Measurements from ENCODE around the gene DNAJC13. TPM values are rescaled to one million over a fixed set of nuclear protein-coding genes. Genes with fewer than 3 reads are reported as not detected.
"Not testable (repeated sequence)": the region's sequence is repeated elsewhere in the genome, so short reads cannot be mapped to it uniquely, and the experiment has no call there.

The DNAJC13 gene
- total and polyA plus RNA-seq, 2 donors (not counting 3 experiments of a cell fraction or from before 2014, with no cell fraction given) = 14.3 to 71.7 TPM

DNA sequence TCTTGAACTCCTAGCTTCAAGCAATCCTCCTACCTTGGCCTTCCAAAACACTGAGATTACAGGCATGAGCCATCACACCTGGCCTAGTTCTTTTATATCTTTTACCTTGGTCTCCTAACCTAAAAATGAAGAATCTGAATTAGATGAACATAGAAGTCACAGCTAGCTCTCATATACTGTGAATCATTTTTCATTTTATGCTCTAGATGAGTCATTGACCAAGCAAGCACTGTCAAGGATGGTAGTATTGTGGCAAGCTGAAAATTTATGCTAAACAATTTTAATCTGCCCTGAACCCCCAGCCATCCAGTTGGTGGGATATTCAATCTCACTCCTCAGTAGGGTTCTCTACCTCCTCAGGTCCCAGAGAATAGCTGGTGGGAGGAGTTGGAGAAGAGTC is 48.3 kb upstream of the DNAJC13 start:
- Histone ChIP-seq H3K9ac (replicated peaks; ENCODE audit: extremely low read depth, insufficient read depth, low read length) (no peak overlapping the region), H3K4me1 (ENCODE audit: control insufficient read depth, extremely low read depth, insufficient read depth, low read length) (no peaks in the 10 kb centered on the region), H3K9me3 (replicated peaks; ENCODE audit: control insufficient read depth, insufficient read depth, low read length) (no peaks in the 10 kb centered on the region), H3K9me1 (replicated peaks; ENCODE audit: control insufficient read depth, extremely low read depth, insufficient read depth, low read length) (no peaks in the 10 kb centered on the region), H3K4me2 (ENCODE audit: insufficient read depth, low read length) (no peak overlapping the region), H4K20me1 (replicated peaks; ENCODE audit: control insufficient read depth, extremely low read depth, insufficient read depth, low read length) (no peaks in the 10 kb centered on the region), H3K4me3 (replicated peaks in 1 of 3; ENCODE audit: insufficient read depth in 1 of 3, low read depth in 1 of 3, low read length in 3 of 3) (no peak overlapping the region), H3K27ac (ENCODE audit: insufficient read depth, low read depth, low read length) (no peak overlapping the region), H2AFZ (ENCODE audit: low read depth, low read length) (no peak overlapping the region), H3K36me3 (ENCODE audit: control insufficient read depth in 2 of 2, extremely low read depth in 1 of 2, insufficient read depth in 2 of 2, low read length in 2 of 2) (no peaks in the 10 kb centered on the region), H3K27me3 (ENCODE audit: control insufficient read depth in 2 of 2, insufficient read depth in 2 of 2, low read length in 2 of 2) (peaks cover 2 to 8% of the 10 kb centered on the region in 2 experiments), H3K79me2 (ENCODE audit: control insufficient read depth, insufficient read depth, low read length) (no peaks in the 10 kb centered on the region)
- dilution Hi-C loops (cut with MboI; ENCODE audit: extremely low pct_ligation_motif_present, low sequenced_read_pairs) = no loop called here
- ChIA-PET CTCF (interaction anchor here (0.6 to 1.6 kb wide), 4 partner anchors 17 to 903 kb away, joined by 3 to 6 read pairs (median 4); no protein-coding TSS in a partner anchor), POLR2A (no interaction called here)
- DNase-seq (ENCODE audit: low read depth, low spot score) = no peak
- intact Hi-C loops (cut with micrococcal nuclease) = no loop called here
- TF ChIP-seq POLR2A (IDR thresholded peaks at IDR 0.05; ENCODE audit: low read depth, low read length) = no peak
- TF ChIP-seq, protein P1, sequence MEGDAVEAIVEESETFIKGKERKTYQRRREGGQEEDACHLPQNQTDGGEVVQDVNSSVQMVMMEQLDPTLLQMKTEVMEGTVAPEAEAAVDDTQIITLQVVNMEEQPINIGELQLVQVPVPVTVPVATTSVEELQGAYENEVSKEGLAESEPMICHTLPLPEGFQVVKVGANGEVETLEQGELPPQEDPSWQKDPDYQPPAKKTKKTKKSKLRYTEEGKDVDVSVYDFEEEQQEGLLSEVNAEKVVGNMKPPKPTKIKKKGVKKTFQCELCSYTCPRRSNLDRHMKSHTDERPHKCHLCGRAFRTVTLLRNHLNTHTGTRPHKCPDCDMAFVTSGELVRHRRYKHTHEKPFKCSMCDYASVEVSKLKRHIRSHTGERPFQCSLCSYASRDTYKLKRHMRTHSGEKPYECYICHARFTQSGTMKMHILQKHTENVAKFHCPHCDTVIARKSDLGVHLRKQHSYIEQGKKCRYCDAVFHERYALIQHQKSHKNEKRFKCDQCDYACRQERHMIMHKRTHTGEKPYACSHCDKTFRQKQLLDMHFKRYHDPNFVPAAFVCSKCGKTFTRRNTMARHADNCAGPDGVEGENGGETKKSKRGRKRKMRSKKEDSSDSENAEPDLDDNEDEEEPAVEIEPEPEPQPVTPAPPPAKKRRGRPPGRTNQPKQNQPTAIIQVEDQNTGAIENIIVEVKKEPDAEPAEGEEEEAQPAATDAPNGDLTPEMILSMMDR (IDR thresholded peaks at IDR 0.05; ENCODE audit: extremely low read depth in 1 of 2, insufficient read depth in 1 of 2, low read depth in 1 of 2, low read length in 2 of 2) = no peak
- TF ChIP-seq FOS (IDR thresholded peaks at IDR 0.05; ENCODE audit: borderline replicate concordance, insufficient read depth, low read length) = no peak
- TF ChIP-seq POLR2AphosphoS5 (IDR thresholded peaks at IDR 0.05; ENCODE audit: insufficient read depth, low read depth, low read length) = no peak
- no peak for TF ChIP-seq JUN (IDR thresholded peaks at IDR 0.05; ENCODE audit: borderline replicate concordance, insufficient read depth, insufficient read length, low read depth)
- no peak for TF ChIP-seq GATA2 (IDR thresholded peaks at IDR 0.05; ENCODE audit: insufficient read depth, insufficient read length, low read depth, low read length)
- no peak for TF ChIP-seq MYC (IDR thresholded peaks at IDR 0.05; ENCODE audit: low read depth, low read length)
- TF ChIP-seq EZH2 (IDR thresholded peaks at IDR 0.05; ENCODE audit: borderline replicate concordance, low read depth, low read length, severe bottlenecking) = no peak
- no peak for FAIRE-seq
- no TSS peak for BruUV-seq (replicated peaks)

DNA sequence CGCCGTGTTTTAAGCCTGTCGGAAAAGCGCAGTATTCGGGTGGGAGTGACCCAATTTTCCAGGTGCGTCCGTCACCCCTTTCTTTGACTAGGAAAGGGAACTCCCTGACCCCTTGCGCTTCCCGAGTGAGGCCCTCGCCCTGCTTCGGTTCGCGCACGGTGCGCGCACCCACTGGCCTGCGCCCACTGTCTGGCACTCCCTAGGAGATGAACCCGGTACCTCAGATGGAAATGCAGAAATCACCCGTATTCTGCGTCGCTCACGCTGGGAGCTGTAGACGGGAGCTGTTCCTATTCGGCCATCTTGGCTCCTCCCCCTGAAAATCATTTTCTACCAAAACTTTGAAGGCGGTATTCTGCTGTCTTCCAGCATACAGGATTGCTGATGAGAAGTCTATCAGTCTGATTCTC is 40.4 kb upstream of the DNAJC13 start:
- H3K9me1 ChIP-seq (replicated peaks; ENCODE audit: control insufficient read depth, extremely low read depth, insufficient read depth, low read length); H3K27ac ChIP-seq (ENCODE audit: insufficient read depth, low read depth, low read length); FAIRE-seq; CTCF ChIA-PET; intact Hi-C loops (cut with micrococcal nuclease); H3K9ac ChIP-seq (replicated peaks; ENCODE audit: extremely low read depth, insufficient read depth, low read length); BruUV-seq (replicated peaks); H3K36me3 ChIP-seq (ENCODE audit: control insufficient read depth in 2 of 2, extremely low read depth in 1 of 2, insufficient read depth in 2 of 2, low read length in 2 of 2); H3K4me3 ChIP-seq (replicated peaks in 1 of 3; ENCODE audit: insufficient read depth in 1 of 3, low read depth in 1 of 3, low read length in 3 of 3); H3K9me3 ChIP-seq (replicated peaks; ENCODE audit: control insufficient read depth, insufficient read depth, low read length); DNase-seq (ENCODE audit: low read depth, low spot score); POLR2A ChIA-PET; H3K4me1 ChIP-seq (ENCODE audit: control insufficient read depth, extremely low read depth, insufficient read depth, low read length); H3K27me3 ChIP-seq (ENCODE audit: control insufficient read depth in 2 of 2, insufficient read depth in 2 of 2, low read length in 2 of 2); dilution Hi-C loops (cut with MboI; ENCODE audit: extremely low pct_ligation_motif_present, low sequenced_read_pairs); H2AFZ ChIP-seq (ENCODE audit: low read depth, low read length); H4K20me1 ChIP-seq (replicated peaks; ENCODE audit: control insufficient read depth, extremely low read depth, insufficient read depth, low read length); H3K79me2 ChIP-seq (ENCODE audit: control insufficient read depth, insufficient read depth, low read length); H3K4me2 ChIP-seq (ENCODE audit: insufficient read depth, low read length): not testable (repeated sequence)
